Left hindlimb (tissue), 1 donor: ENCODE results near the gene SPOCK2.

Experiments used
- DNase-seq: peaks from one replicate; pipeline ENCODE4 v3.0.0-alpha.2; 2018

SPOCK2 gene

GRCh38 chr10:72025832-72026231 lies 62.5 kb downstream of the SPOCK2 start:
- no peak for DNase-seq

- DNase-seq = no peak
These were observed 63.0 kb downstream of the SPOCK2 start for GRCh38 chr10:72025400-72025799.

GRCh38 chr10:72024596-72024995 lies 63.8 kb downstream of the SPOCK2 start:
- no peak for DNase-seq

- DNase-seq = no peak
These were observed 66.1 kb downstream of the SPOCK2 start for GRCh38 chr10:72022228-72022627.

GRCh38 chr10:72020914-72021809 lies 67.2 kb downstream of the SPOCK2 start:
- no peak for DNase-seq

GRCh38 chr10:72019085-72019876 lies 69.1 kb downstream of the SPOCK2 start:
- no peak for DNase-seq

- no peak for DNase-seq
These were observed 71.6 kb downstream of the SPOCK2 start for GRCh38 chr10:72016608-72017300.

GRCh38 chr10:72015841-72016240 lies 72.5 kb downstream of the SPOCK2 start:
- no peak for DNase-seq

- no peak for DNase-seq
These were observed 73.4 kb downstream of the SPOCK2 start for GRCh38 chr10:72014785-72015480.

- DNase-seq = no peak
These were observed 74.2 kb downstream of the SPOCK2 start for GRCh38 chr10:72014197-72014596.

GRCh38 chr10:72013202-72013945 lies 75.0 kb downstream of the SPOCK2 start:
- no peak for DNase-seq

- no peak for DNase-seq
These were observed 75.6 kb downstream of the SPOCK2 start for GRCh38 chr10:72012796-72013195.

- no peak for DNase-seq
These were observed 76.3 kb downstream of the SPOCK2 start for GRCh38 chr10:72011976-72012512.

GRCh38 chr10:72011468-72011867 lies 76.9 kb downstream of the SPOCK2 start:
- no peak for DNase-seq

GRCh38 chr10:72011016-72011415 lies 77.3 kb downstream of the SPOCK2 start:
- DNase-seq = no peak

- DNase-seq = no peak
These were observed 77.9 kb downstream of the SPOCK2 start for GRCh38 chr10:72010234-72010973.

- peak; percentile 89 for DNase-seq
These were observed 78.8 kb downstream of the SPOCK2 start for GRCh38 chr10:72009425-72010081.

GRCh38 chr10:72009051-72009424 lies 79.3 kb downstream of the SPOCK2 start:
- no peak for DNase-seq
